ENCODE data around the gene MINDY4. TPM values are rescaled to one million over a fixed set of nuclear protein-coding genes. Genes with fewer than 3 reads are reported as not detected.

MINDY4 gene
- total RNA-seq, 6 experiments from 2014 or later, result 2.3 to 3.3 (median 2.6) TPM

DNA sequence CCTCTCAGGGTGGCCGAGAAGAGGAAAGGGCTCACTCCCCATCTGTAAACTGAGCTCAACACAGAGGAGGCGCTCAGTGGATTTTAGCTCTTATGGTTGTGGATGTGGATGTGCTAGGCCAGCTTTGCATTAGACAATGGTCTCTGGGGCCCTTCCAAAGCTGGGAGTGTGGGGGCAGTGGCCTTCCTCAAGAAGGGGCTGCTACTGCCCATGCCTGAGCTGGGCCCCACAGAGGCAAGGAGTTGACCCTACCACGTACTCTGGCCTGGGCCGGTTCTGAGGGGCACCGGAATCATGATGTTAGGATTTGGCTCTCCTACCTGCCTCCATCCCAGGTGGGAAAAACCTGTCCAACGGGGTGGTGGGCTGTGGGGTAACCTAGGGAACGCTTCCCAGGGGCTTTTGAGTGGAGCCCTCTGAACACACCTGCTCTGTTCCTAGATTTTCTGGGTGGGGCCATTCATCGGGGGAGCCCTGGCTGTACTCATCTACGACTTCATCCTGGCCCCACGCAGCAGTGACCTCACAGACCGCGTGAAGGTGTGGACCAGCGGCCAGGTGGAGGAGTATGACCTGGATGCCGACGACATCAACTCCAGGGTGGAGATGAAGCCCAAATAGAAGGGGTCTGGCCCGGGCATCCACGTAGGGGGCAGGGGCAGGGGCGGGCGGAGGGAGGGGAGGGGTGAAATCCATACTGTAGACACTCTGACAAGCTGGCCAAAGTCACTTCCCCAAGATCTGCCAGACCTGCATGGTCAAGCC lies 152.0 kb downstream of the MINDY4 start:
- H3K27ac Mint-ChIP-seq, result no peak overlapping the region
- no peaks in the 10 kb centered on the region for H3K36me3 Mint-ChIP-seq (ENCODE audit: low read depth)
- no peak for DNase-seq
- no peak overlapping the region for H3K4me3 Mint-ChIP-seq
- H3K9me3 Mint-ChIP-seq, result peaks cover 7% of the 10 kb centered on the region; the same call in 1 of the 2 replicates
- H3K4me1 Mint-ChIP-seq (ENCODE audit: low read depth), result peaks cover 20% of the 10 kb centered on the region
- TF ChIP-seq CTCF (IDR thresholded peaks at IDR 0.05), result no peak
- peaks cover 16% of the 10 kb centered on the region for H3K27me3 Mint-ChIP-seq (ENCODE audit: insufficient read depth)

DNA sequence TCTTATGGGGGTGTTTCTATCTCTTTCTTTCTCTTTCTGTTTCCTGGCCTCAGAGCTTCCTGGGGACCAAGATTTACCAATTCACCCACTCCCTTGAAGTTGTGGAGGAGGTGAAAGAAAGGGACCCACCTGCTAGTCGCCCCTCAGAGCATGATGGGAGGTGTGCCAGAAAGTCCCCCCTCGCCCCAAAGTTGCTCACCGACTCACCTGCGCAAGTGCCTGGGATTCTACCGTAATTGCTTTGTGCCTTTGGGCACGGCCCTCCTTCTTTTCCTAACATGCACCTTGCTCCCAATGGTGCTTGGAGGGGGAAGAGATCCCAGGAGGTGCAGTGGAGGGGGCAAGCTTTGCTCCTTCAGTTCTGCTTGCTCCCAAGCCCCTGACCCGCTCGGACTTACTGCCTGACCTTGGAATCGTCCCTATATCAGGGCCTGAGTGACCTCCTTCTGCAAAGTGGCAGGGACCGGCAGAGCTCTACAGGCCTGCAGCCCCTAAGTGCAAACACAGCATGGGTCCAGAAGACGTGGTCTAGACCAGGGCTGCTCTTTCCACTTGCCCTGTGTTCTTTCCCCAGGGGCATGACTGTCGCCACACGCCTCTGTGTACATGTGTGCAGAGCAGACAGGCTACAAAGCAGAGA lies 152.7 kb downstream of the MINDY4 start:
- Mint-ChIP-seq H3K27me3 (ENCODE audit: insufficient read depth) (peaks cover 18% of the 10 kb centered on the region), H3K4me3 (no peak overlapping the region), H3K4me1 (ENCODE audit: low read depth) (peaks cover 20% of the 10 kb centered on the region), H3K9me3 (peaks cover 7% of the 10 kb centered on the region; the same call in 1 of the 2 replicates), H3K27ac (no peak overlapping the region), H3K36me3 (ENCODE audit: low read depth) (no peaks in the 10 kb centered on the region)
- TF ChIP-seq CTCF (IDR thresholded peaks at IDR 0.05), result no peak
- no peak for DNase-seq

- no peak for TF ChIP-seq CTCF (IDR thresholded peaks at IDR 0.05)
Measured at GRCh38 chr7:30924624-30925023, 153.4 kb downstream of the MINDY4 start.

DNA sequence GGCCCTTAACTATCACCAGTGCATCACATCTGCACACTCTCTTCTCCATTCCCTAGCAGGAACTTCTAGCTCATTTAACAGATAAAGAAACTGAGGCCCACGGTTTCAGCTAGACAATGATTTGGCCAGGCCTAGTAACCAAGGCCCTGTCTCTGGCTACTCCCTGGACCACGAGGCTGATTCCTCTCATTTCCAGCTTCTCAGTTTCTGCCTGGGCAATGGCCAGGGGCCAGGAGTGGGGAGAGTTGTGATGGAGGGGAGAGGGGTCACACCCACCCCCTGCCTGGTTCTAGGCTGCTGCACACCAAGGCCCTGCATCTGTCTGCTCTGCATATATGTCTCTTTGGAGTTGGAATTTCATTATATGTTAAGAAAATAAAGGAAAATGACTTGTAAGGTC lies 153.9 kb downstream of the MINDY4 start:
- no peak overlapping the region for H3K27ac Mint-ChIP-seq
- peaks cover 14% of the 10 kb centered on the region for H3K4me1 Mint-ChIP-seq (ENCODE audit: low read depth)
- H3K9me3 Mint-ChIP-seq, result peaks cover 7% of the 10 kb centered on the region; the same call in 1 of the 2 replicates
- peaks cover 29% of the 10 kb centered on the region for H3K27me3 Mint-ChIP-seq (ENCODE audit: insufficient read depth)
- H3K36me3 Mint-ChIP-seq (ENCODE audit: low read depth), result no peaks in the 10 kb centered on the region
- TF ChIP-seq CTCF (IDR thresholded peaks at IDR 0.05), result no peak
- DNase-seq, result no peak
- no peak overlapping the region for H3K4me3 Mint-ChIP-seq

More at GRCh38 chr7:30924624-30925023, 153.4 kb downstream of the MINDY4 start:
- Mint-ChIP-seq H3K4me3 (no peak overlapping the region), H3K27ac (no peak overlapping the region), H3K9me3 (peaks cover 7% of the 10 kb centered on the region; the same call in 1 of the 2 replicates), H3K27me3 (ENCODE audit: insufficient read depth) (peaks cover 24% of the 10 kb centered on the region), H3K4me1 (ENCODE audit: low read depth) (peaks cover 19% of the 10 kb centered on the region), H3K36me3 (ENCODE audit: low read depth) (no peaks in the 10 kb centered on the region)
- DNase-seq, result no peak

DNA sequence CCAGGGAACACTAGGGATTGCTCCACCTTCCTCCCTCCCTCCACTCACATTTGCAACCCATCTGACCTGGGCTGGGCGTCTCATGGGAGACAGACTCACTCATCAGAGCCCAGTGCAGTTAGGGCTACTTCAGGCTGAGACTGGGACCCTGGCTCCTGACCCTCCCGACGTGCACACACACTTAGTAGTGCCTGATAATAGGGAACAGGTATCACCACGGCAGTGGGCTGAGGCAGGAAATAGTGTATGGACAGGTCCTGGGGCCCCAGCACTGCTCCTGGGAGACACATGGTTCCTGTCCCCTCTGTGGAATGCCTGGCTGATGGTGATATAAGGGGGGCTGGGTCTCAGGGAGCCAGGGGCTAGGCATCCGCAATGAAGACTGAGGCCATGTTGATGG lies 154.7 kb downstream of the MINDY4 start:
- TF ChIP-seq CTCF (IDR thresholded peaks at IDR 0.05), result no peak
- H3K4me3 Mint-ChIP-seq, result no peak overlapping the region
- H3K27ac Mint-ChIP-seq, result no peak overlapping the region
- no peaks in the 10 kb centered on the region for H3K36me3 Mint-ChIP-seq (ENCODE audit: low read depth)
- H3K4me1 Mint-ChIP-seq (ENCODE audit: low read depth), result peaks cover 7% of the 10 kb centered on the region
- peaks cover 7% of the 10 kb centered on the region; the same call in 1 of the 2 replicates for H3K9me3 Mint-ChIP-seq
- peaks cover 32% of the 10 kb centered on the region for H3K27me3 Mint-ChIP-seq (ENCODE audit: insufficient read depth)
- no peak for DNase-seq

Measured in HFFc6 (cell line).